Loucy (cell line): Measurements from ENCODE around the gene THRSP.

Experiments
- H2AFZ ChIP-seq: fragments of 200-600 bp; sonication (generic); 2 replicates; pipeline ENCODE4 v1.6.0; 2016; ENCODE audit warnings: antibody characterized with exemption, mild to moderate bottlenecking, low read length, moderate library complexity
- H3F3A ChIP-seq: fragments of 200-600 bp; 2 replicates; pipeline ENCODE4 v1.6.0; 2016; ENCODE audit warnings: antibody characterized with exemption, low read depth, mild to moderate bottlenecking
- H3K27me3 ChIP-seq: fragments of 200-600 bp; sonication (generic); 2 replicates; pipeline ENCODE4 v1.6.1; 2014; ENCODE audit warnings: low read length, mild to moderate bottlenecking; ENCODE audit not compliant: insufficient read depth, poor library complexity, severe bottlenecking
- H3K36me3 ChIP-seq: fragments of 200-600 bp; sonication (generic); 2 replicates; pipeline ENCODE4 v1.6.1; 2016; ENCODE audit warnings: low read length; ENCODE audit not compliant: insufficient read depth
- H3K4me1 ChIP-seq: fragments of 200-600 bp; sonication (generic); 2 replicates; pipeline ENCODE4 v1.5.1; 2014; ENCODE audit warnings: low read length, mild to moderate bottlenecking; ENCODE audit not compliant: insufficient read depth, poor library complexity, severe bottlenecking
- H3K4me2 ChIP-seq: fragments of 200-600 bp; sonication (generic); 2 replicates; pipeline ENCODE4 v1.6.0; 2014; ENCODE audit warnings: antibody characterized with exemption, low read length, low read depth, mild to moderate bottlenecking; ENCODE audit not compliant: poor library complexity, severe bottlenecking
- H3K4me3 ChIP-seq: fragments of 200-600 bp; sonication (generic); 2 replicates; pipeline ENCODE4 v1.5.1; 2014; ENCODE audit warnings: low read length, mild to moderate bottlenecking, mixed read lengths; ENCODE audit not compliant: poor library complexity, severe bottlenecking
- H3K79me2 ChIP-seq: fragments of 200-600 bp; sonication (generic); 2 replicates; pipeline ENCODE4 v1.6.1; 2014; ENCODE audit warnings: low read length; ENCODE audit not compliant: insufficient read depth
- H3K9ac ChIP-seq: fragments of 200-600 bp; sonication (generic); 2 replicates; pipeline ENCODE4 v1.6.0; 2014; ENCODE audit warnings: mild to moderate bottlenecking, low read depth, low read length, moderate library complexity; ENCODE audit not compliant: poor library complexity, severe bottlenecking
- H3K9me2 ChIP-seq: fragments of 200-600 bp; sonication (generic); replicated peaks from 2 replicates; pipeline ENCODE4 v1.6.1; 2016; ENCODE audit warnings: low read depth, low read length, mixed read lengths
- H3K9me3 ChIP-seq: fragments of 200-600 bp; sonication (generic); 2 replicates; pipeline ENCODE4 v1.6.1; 2014; ENCODE audit warnings: mild to moderate bottlenecking, antibody characterized with exemption, low read length, low read depth; ENCODE audit not compliant: insufficient read depth
- H4K20me1 ChIP-seq: fragments of 200-600 bp; sonication (generic); 2 replicates; pipeline ENCODE4 v1.6.0; 2014; ENCODE audit warnings: antibody characterized with exemption, low read length, mild to moderate bottlenecking; ENCODE audit not compliant: insufficient read depth, poor library complexity, severe bottlenecking
- CTCF ChIP-seq: fragments of 200-600 bp; sonication (generic); conservative IDR thresholded peaks from 2 replicates; pipeline ENCODE4 v1.5.1; 2014; ENCODE audit warnings: mild to moderate bottlenecking, antibody characterized with exemption, low read length
- EZH2phosphoT487 ChIP-seq: fragments of 200-600 bp; IDR thresholded peaks from 2 replicates; pipeline ENCODE4 v1.6.1; 2018; ENCODE audit warnings: antibody characterized with exemption, mild to moderate bottlenecking, moderate library complexity, borderline replicate concordance

THRSP gene

GRCh38 chr11:78112582-78113275 is 49.1 kb downstream of the THRSP start:
- H3K4me3 ChIP-seq = no peak overlapping the region
- H3F3A ChIP-seq = no peaks in the 10 kb centered on the region
- peaks cover 12% of the 10 kb centered on the region; the same call in 1 of the 2 replicates for H3K36me3 ChIP-seq
- no peaks in the 10 kb centered on the region for H4K20me1 ChIP-seq
- H3K27me3 ChIP-seq = no peaks in the 10 kb centered on the region
- H2AFZ ChIP-seq = no peak overlapping the region
- no peak for TF ChIP-seq EZH2phosphoT487
- no peak for TF ChIP-seq CTCF
- no peaks in the 10 kb centered on the region for H3K4me1 ChIP-seq
- no peaks in the 10 kb centered on the region for H3K9me3 ChIP-seq
- no peak overlapping the region for H3K9ac ChIP-seq
- no peaks in the 10 kb centered on the region for H3K79me2 ChIP-seq
- H3K9me2 ChIP-seq = no peaks in the 10 kb centered on the region
- H3K4me2 ChIP-seq = no peak overlapping the region
